Psoas muscle (tissue), 8 donors: Measurements from ENCODE around the gene TRMT11. TPM values are rescaled to one million over a fixed set of nuclear protein-coding genes. Genes with fewer than 3 reads are reported as not detected.

Experiments used
- ATAC-seq, 4 donors: fragments of 200-7000 bp; cut with Tn5 transposase; one replicate each; pipeline ENCODE4 v1.9.1; 2020; ENCODE audit warnings: moderate library complexity in 3 of 4, mild to moderate bottlenecking in 2 of 4
- DNase-seq, 2 donors: peaks; one replicate each; pipeline ENCODE4 v3.0.0-alpha.2; 2020
- H3K27ac ChIP-seq: fragments of 200-600 bp; one replicate; pipeline ENCODE4 v1.8.0; 2022
- H3K27me3 ChIP-seq, 3 donors: fragments of 200-600 bp in 1 of 3; one replicate each; pipeline versions ENCODE4 v1.6.1 to v1.8.0; 2013 to 2022; ENCODE audit warnings: low read length in 2 of 3, mild to moderate bottlenecking in 2 of 3, moderate library complexity in 1 of 3; ENCODE audit not compliant: insufficient read depth in 3 of 3
- H3K36me3 ChIP-seq, 2 donors: fragments of 200-600 bp in 1 of 2; one replicate each; pipeline versions ENCODE4 v1.6.1 to v1.8.0; 2013 to 2022; ENCODE audit warnings: low read depth in 1 of 2, mild to moderate bottlenecking in 1 of 2, moderate library complexity in 1 of 2; ENCODE audit not compliant: insufficient read depth in 1 of 2
- H3K4me1 ChIP-seq: fragments of 200-600 bp; one replicate; pipeline ENCODE4 v1.8.0; 2022
- H3K4me3 ChIP-seq: fragments of 200-600 bp; one replicate; pipeline ENCODE4 v1.8.0; 2022; ENCODE audit warnings: mild to moderate bottlenecking
- H3K9me3 ChIP-seq: fragments of 200-600 bp; one replicate; pipeline ENCODE4 v1.8.0; 2022
- WGBS, 3 donors: extraction: QIAGEN DNeasy Blood & Tissue Kit; methylation state at CpG; one replicate each; pipeline versions ENCODE4 v1.1.6 to v1.1.7; 2013; 5-methylcytosine and 5-hydroxymethylcytosine counted together
- intact Hi-C, 2 donors: fragments of 100-400 bp; cut with DNase I; formaldehyde crosslinking; loops; one replicate each; pipeline versions ENCODE4 v1.11.0 to v1.14.2; 2022
- polyA plus RNA-seq, 3 donors: library from polyadenylated mRNA; stranded (reverse); fragments of 200-250 nt; gene quantifications; one replicate each; pipeline ENCODE4 v1.2.3, GENCODE V29; 2013
- total RNA-seq, 4 donors: library from RNA; stranded (reverse); fragmentation: NEBNext Ultra II Directional in 2 of 4; extraction: Animal tissue kit (Norgen Biotek cat#: 25700) in 2 of 4; gene quantifications; one replicate each; pipeline versions ENCODE4 v1.2.1 to v1.2.4, GENCODE V29; 2021 to 2023
- TF ChIP-seq, protein P1 (sequence below): fragments of 200-600 bp; IDR thresholded peaks from one replicate; pipeline ENCODE4 v1.8.0; 2022; ENCODE audit warnings: antibody characterized with exemption
- donor health status: healthy with polysubstance abuse.
- donor health status: DM: no; HTN: no; CAD: no; lungs with moderate emphysema.
- donor health status: Bipolar disorder and iron deficiency.
- donor health status: healthy.
- donor health status: DM: yes; HTN: yes; CAD: no.
- donor health status: DM: no; HTN: no; CAD: no.
- donor health status: DM: no; HTN: no; CAD: no.
- donor health status: DM: yes; HTN: yes; CAD: no.

TRMT11 gene
- total and polyA plus RNA-seq, 7 donors = 4.1 to 9.3 (median 7.8) TPM

DNA sequence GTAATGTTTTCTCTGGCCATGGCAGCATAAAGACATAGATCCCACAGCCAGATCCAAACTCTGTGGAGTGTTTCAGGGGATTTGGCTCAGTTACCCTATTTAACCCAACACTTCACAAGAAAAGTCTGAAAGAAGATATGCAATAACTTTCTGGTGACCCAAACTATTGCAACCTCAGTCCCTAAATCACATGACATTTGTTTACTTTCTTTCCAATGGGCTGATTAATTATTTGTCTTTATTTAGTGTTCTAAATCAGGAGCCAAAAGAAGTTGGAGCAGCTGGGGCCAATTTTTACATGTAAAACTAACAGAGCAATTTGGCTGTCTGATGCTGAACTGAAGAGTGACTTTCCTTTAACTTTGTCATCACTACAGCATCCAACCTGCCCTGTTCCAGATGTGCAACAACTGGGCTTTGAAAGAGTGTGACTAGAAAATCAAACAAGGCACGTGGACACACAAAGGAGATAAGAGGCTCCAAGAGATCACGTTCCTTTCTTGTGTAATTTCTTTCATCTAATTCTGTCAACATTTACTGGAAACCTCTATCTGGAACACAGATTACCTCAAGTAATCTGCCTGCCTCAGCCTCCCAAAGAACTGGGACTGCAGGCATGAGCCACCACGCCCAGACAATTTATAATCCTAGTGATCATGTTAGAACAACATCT is 90.8 kb downstream of the TRMT11 start:
- TF ChIP-seq, protein P1, sequence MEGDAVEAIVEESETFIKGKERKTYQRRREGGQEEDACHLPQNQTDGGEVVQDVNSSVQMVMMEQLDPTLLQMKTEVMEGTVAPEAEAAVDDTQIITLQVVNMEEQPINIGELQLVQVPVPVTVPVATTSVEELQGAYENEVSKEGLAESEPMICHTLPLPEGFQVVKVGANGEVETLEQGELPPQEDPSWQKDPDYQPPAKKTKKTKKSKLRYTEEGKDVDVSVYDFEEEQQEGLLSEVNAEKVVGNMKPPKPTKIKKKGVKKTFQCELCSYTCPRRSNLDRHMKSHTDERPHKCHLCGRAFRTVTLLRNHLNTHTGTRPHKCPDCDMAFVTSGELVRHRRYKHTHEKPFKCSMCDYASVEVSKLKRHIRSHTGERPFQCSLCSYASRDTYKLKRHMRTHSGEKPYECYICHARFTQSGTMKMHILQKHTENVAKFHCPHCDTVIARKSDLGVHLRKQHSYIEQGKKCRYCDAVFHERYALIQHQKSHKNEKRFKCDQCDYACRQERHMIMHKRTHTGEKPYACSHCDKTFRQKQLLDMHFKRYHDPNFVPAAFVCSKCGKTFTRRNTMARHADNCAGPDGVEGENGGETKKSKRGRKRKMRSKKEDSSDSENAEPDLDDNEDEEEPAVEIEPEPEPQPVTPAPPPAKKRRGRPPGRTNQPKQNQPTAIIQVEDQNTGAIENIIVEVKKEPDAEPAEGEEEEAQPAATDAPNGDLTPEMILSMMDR = no peak
- H3K36me3 ChIP-seq = no peaks in the 10 kb centered on the region
- DNase-seq (no peak), ATAC-seq (peak in 1 of 4 donors; percentile 45)
- H3K4me3 ChIP-seq = no peak overlapping the region
- H3K27me3 ChIP-seq = no peaks in the 10 kb centered on the region
- 54 to 65% (median 58%) methylated on average over 3 of the region's 3 CpGs for WGBS, 3 donors
- H3K9me3 ChIP-seq = no peaks in the 10 kb centered on the region
- H3K4me1 ChIP-seq = no peaks in the 10 kb centered on the region
- intact Hi-C loops = no loop called here
- no peak overlapping the region for H3K27ac ChIP-seq

DNA sequence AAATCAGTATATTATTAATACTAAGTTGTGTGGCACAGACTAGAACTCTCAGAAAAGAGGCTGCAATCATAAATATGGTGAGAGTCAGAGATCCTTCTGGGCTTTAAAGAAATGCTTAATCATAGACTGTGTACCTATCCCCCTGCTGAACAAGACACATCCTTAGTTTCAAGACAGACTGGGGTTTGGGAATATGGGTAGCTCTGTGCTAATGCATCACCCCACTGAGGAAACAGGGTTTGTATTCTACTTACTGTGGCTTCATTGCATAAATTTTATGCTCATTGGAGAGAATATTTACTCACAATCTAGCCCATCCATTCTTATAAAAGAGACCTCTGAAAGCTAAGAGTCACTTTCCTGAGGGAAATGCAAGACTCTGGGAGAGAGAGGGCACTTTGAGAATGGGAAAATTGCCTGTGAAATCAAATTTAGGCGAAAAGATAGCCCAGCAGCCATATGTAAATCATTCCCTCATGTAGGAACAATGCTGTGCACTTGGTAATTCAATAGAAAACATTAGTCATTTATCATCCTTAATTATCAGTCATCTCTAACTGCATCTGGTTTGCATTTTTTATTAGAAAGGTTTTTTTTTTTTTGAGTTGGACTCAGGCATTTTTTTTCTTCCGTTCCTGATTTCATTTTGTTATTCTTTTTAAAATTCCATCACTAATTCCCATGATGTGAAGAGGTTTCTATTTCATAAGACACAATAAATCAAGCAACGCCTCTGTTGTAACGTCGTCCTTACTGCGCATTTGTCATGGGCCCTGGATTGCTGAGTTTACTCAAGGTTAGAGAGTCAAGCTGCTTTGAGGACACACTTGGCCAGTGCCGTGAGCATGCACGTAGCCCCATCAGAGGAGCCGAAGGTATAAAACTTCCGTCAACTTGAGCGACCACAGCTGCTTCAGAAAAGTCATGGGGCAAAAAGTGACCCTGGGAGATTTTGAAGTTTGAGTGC is 91.8 kb downstream of the TRMT11 start:
- no peaks in the 10 kb centered on the region for H3K36me3 ChIP-seq
- no peaks in the 10 kb centered on the region for H3K27me3 ChIP-seq
- no peak overlapping the region for H3K27ac ChIP-seq
- intact Hi-C loops = no loop called here
- WGBS, 3 donors = 64 to 66% (median 65%) methylated on average over 11 of the region's 11 CpGs
- no peak overlapping the region for H3K4me3 ChIP-seq
- H3K4me1 ChIP-seq = no peaks in the 10 kb centered on the region
- TF ChIP-seq, protein P1 = no peak
- DNase-seq (peak; percentile 47 to 62), ATAC-seq (peak in 3 of 4 donors; percentile 57 to 84 (median 68))
- H3K9me3 ChIP-seq = no peaks in the 10 kb centered on the region

- no peak for DNase-seq
- Histone ChIP-seq H3K4me3 (no peak overlapping the region), H3K36me3 (no peaks in the 10 kb centered on the region), H3K9me3 (no peaks in the 10 kb centered on the region), H3K4me1 (no peaks in the 10 kb centered on the region), H3K27me3 (no peaks in the 10 kb centered on the region), H3K27ac (no peak overlapping the region)
- 97 to 100% (median 97%) methylated on average over 1 of the region's 1 CpG for WGBS, 3 donors
- TF ChIP-seq, protein P1 = no peak
- intact Hi-C loops = no loop called here
- no peak for ATAC-seq
These were observed 97.5 kb downstream of the TRMT11 start for GRCh38 chr6:126083875-126084274.

- no peaks in the 10 kb centered on the region for H3K9me3 ChIP-seq
- no peaks in the 10 kb centered on the region for H3K4me1 ChIP-seq
- TF ChIP-seq, protein P1 = no peak
- H3K27me3 ChIP-seq = no peaks in the 10 kb centered on the region
- no peak overlapping the region for H3K4me3 ChIP-seq
- H3K27ac ChIP-seq = no peak overlapping the region
- intact Hi-C loops = no loop called here
- no peaks in the 10 kb centered on the region for H3K36me3 ChIP-seq
- WGBS, 3 donors = 83 to 86% (median 84%) methylated on average over 3 of the region's 3 CpGs
- ATAC-seq = no peak
- no peak for DNase-seq
These were observed 100.2 kb downstream of the TRMT11 start for GRCh38 chr6:126086560-126086959.

Other genes starting within 250 kb of the TRMT11 start
- gene HEY2, start 236.9 kb upstream of the TRMT11 start, total RNA-seq = 10 to 100 TPM in 1 of 4 donors, 1 to 10 TPM in 3; 4.4 to 80.5 (median 7.5) TPM
- 1 to 10 TPM; 4.2 to 6.2 (median 5.5) TPM for gene HEY2, start 236.9 kb upstream of the TRMT11 start, polyA plus RNA-seq
- 10 to 100 TPM in 3 of 4 donors, 1 to 10 TPM in 1; 8.2 to 22.5 (median 13.2) TPM for gene NCOA7, start 195.6 kb upstream of the TRMT11 start, total RNA-seq
- 1 to 10 TPM; 3.1 to 7.4 (median 5.6) TPM for gene NCOA7, start 195.6 kb upstream of the TRMT11 start, polyA plus RNA-seq
- 10 to 100 TPM; 55.2 to 79.9 (median 59.5) TPM for gene HINT3, start 29.8 kb upstream of the TRMT11 start, total RNA-seq
- gene HINT3, start 29.8 kb upstream of the TRMT11 start, polyA plus RNA-seq = 10 to 100 TPM; 24.0 to 79.4 (median 40.8) TPM